ENCODE data around the gene LYRM4.

LYRM4 gene

GRCh38 chr6:5091210-5092069 lies 169.3 kb downstream of the LYRM4 start:
- DNase-seq: no peak

GRCh38 chr6:5090603-5091002 lies 170.1 kb downstream of the LYRM4 start:
- no peak for DNase-seq

GRCh38 chr6:5089481-5090438 lies 171.0 kb downstream of the LYRM4 start:
- DNase-seq: no peak

- no peak for DNase-seq
Measured at GRCh38 chr6:5088780-5089179, 172.0 kb downstream of the LYRM4 start.

GRCh38 chr6:5087389-5087788 lies 173.4 kb downstream of the LYRM4 start:
- peak; percentile 20 for DNase-seq

GRCh38 chr6:5086294-5086890 lies 174.4 kb downstream of the LYRM4 start:
- peak; percentile 79 for DNase-seq

GRCh38 chr6:5085648-5086293 lies 175.0 kb downstream of the LYRM4 start:
- peak; percentile 91 for DNase-seq

GRCh38 chr6:5084781-5085647 lies 175.7 kb downstream of the LYRM4 start, which contains the start of gene PPP1R3G:
Gene PPP1R3G, plus strand, starts transcription at chr6:5085341. Its CDS starts 145 bp downstream, at chr6:5085486.
- peak; percentile 71 for DNase-seq

- no peak for DNase-seq
Measured at GRCh38 chr6:5084360-5084780, 176.4 kb downstream of the LYRM4 start.

- DNase-seq: peak; percentile 17
Measured at GRCh38 chr6:5083813-5084359, 176.9 kb downstream of the LYRM4 start.

- DNase-seq: no peak
Measured at GRCh38 chr6:5083307-5083583, 177.5 kb downstream of the LYRM4 start.

GRCh38 chr6:5082487-5083306 lies 178.1 kb downstream of the LYRM4 start:
- peak; percentile 14 for DNase-seq

GRCh38 chr6:5081955-5082354 lies 178.8 kb downstream of the LYRM4 start:
- no peak for DNase-seq

GRCh38 chr6:5081182-5081581 lies 179.6 kb downstream of the LYRM4 start:
- no peak for DNase-seq

GRCh38 chr6:5080574-5080973 lies 180.2 kb downstream of the LYRM4 start:
- no peak for DNase-seq

- no peak for DNase-seq
Measured at GRCh38 chr6:5079692-5080091, 181.1 kb downstream of the LYRM4 start.

- DNase-seq: no peak
Measured at GRCh38 chr6:5078121-5078669, 182.6 kb downstream of the LYRM4 start.

GRCh38 chr6:5076931-5077330 lies 183.8 kb downstream of the LYRM4 start:
- DNase-seq: no peak

- no peak for DNase-seq
Measured at GRCh38 chr6:5073992-5074391, 186.8 kb downstream of the LYRM4 start.

GRCh38 chr6:5072440-5072839 lies 188.3 kb downstream of the LYRM4 start:
- DNase-seq: no peak
